Stimulated activated CD8-positive, alpha-beta memory T cell treated with anti-CD3 and anti-CD28 coated beads, Interleukin-4, amount 100 ng/mL, for 1 hour (primary cell): ENCODE measurements around the gene MEF2B.
"Not testable (repeated sequence)": the region's sequence is repeated elsewhere in the genome, so short reads cannot be mapped to it uniquely, and the experiment has no call there.

Experiments used
- DNase-seq, 2 donors: peaks; one replicate each; pipeline ENCODE4 v3.0.0-alpha.2; 2020; ENCODE audit warnings: low read depth in 2 of 2, low spot score in 1 of 2

MEF2B gene

GRCh38 chr19:19131989-19132388 lies 38.1 kb downstream of the MEF2B start:
- DNase-seq = no peak

DNA sequence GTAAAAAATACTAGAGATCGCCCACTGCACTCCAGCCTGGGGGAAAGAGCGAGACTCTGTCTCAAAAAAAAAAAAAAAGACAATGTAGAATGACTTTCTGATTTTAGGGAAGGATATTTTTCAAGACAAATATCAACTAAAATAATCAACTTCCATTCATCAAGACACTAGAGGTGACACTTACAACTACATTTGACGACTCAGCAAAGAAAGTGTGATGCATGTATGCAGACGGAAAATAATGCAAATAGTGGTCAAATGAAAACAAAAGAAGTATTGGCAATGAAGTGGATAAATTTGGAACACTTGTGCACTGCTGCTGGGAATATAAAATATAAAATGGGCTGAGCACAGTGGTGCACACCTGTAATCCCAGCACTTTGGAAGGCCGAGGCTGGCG lies 44.0 kb downstream of the MEF2B start:
- DNase-seq = no peak

DNA sequence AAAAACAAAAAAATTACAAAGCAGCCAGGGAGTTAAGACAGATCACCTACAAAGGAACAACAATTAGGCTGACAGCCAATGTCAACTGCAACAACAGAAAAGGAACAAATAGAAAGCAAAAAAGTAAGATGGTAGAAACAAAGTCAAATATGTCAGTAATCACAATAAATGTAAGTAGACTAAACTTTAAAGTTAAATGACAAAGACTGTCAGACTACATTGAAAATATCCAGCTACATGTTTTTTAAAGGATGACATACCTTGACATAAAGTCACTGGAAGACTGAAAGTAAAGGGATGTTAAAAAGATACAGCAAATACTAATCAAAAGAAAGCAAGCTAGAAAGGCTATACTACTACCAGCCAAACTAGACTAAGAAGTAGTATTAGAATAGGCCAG lies 46.7 kb downstream of the MEF2B start:
- DNase-seq = no peak

DNA sequence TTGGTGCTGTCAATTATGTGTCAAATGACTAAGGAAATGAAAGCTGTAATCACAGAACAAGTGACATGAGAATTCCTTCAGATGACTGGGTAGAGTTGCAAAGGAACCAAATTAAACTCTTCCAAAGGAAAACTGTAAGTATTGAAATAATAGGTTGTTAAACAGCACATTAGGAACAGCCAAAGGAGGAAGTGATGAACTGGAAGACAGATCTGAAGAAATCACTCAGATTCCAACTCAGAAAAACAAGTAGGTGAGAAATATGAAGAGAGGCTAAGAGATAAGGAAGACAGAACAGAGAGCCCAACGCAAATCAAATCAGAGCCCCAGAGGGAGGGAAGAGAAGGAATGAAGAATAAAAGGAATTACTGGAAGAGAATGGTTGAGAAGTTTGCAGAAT lies 47.2 kb downstream of the MEF2B start:
- DNase-seq = no peak

GRCh38 chr19:19121371-19121770 lies 48.7 kb downstream of the MEF2B start:
- DNase-seq = no peak

- DNase-seq = no peak
These were observed 49.5 kb downstream of the MEF2B start for GRCh38 chr19:19120308-19121231.

DNA sequence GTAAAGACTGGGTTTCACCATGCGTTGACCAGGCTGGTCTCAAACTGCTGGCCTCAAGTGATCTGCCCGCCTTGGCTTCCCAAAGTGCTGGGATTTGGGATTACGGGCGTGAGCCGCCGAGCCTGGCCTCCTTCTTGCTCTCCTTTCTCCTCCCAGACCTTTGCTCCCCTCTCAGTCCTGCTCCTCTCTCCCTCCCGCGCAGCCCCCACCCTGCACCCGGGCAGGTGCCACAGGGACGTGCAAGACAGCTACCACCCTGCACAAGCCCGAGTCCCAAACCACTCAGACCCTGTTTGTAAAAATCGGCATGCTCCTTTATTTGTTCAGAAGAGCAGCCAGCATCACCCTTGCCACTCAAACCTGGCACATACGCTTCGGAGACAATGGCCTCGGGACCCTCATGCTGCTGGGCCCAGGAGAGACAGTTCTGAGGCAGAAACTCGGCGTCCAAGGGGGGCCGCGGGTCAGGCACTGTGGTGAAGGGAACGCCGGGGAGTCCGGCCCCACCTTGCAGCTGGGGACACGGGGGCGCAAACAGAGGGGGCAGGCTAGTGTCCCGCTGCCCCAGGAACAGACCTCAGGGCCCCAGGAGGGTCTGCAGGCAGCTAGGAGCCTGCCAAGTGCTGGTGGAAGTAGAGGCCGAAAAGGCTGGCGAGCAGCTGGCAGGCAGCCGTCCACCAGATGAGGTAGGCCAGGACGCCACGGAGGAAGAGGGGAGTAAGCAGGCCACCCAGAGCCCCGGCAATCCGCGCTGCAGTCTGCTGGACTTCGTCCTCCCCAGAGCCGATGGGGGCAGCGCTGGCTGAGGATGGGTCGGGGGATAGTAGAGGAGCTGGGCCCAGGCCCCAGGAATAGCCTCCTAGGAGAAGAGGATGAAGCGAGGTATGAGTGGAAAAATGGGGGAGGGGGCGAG lies 50.5 kb downstream of the MEF2B start:
- DNase-seq = no peak

- no peak for DNase-seq
These were observed 54.1 kb downstream of the MEF2B start for GRCh38 chr19:19115954-19116353.

DNA sequence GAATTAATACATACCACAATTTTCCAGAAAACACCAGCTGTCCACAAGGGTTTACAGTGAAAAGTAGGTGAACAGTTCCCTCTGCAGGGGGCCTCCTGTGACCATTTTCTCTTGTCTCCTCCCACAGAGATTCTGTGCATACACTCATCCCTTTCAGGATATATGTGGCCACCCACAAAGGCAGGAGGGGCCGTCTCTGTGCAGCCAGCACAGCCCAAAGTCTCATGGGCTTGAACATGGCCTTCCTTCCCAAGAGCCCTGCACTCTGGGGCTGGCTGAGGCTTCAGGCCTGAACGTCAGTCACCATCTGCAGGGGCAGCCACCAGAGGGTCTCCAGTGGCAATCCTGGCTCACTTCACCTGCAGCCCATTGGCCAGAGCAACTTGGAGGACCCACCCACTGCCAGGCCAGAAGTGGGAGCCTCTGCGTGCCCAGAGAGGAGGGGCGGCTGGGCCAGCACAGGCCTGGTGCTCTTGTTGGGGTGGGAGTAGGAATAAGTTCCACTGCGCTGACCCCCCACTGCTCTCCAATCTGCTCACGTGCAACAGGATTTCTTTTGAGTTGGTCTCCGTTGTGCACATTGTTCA lies 56.9 kb downstream of the MEF2B start:
- DNase-seq = no peak

GRCh38 chr19:19111967-19112580 lies 58.0 kb downstream of the MEF2B start:
- DNase-seq = no peak

GRCh38 chr19:19111136-19111835 lies 58.8 kb downstream of the MEF2B start:
- no peak for DNase-seq

- DNase-seq = no peak
These were observed 59.5 kb downstream of the MEF2B start for GRCh38 chr19:19110410-19111135.

DNA sequence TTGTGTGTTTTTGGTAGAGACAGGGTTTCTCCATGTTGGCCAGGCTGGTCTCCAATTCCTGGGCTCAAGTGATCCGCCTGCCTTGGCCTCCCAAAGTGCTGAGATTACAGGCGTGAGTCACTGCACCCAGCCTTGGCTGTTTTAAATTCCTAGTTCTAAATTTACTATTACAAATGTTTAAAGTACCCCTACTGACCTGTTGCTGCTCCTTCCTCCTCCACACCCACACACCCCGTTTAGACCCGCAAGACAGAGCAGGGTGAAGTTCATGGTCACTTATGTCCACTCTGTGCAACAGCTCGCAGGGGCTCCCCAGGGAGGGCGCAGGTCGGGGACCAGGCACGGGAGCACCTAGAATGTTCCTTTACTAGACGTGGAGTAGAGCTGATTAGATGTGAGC lies 60.5 kb downstream of the MEF2B start:
- DNase-seq = no peak

- no peak for DNase-seq
These were observed 62.4 kb downstream of the MEF2B start for GRCh38 chr19:19107654-19108053.

DNA sequence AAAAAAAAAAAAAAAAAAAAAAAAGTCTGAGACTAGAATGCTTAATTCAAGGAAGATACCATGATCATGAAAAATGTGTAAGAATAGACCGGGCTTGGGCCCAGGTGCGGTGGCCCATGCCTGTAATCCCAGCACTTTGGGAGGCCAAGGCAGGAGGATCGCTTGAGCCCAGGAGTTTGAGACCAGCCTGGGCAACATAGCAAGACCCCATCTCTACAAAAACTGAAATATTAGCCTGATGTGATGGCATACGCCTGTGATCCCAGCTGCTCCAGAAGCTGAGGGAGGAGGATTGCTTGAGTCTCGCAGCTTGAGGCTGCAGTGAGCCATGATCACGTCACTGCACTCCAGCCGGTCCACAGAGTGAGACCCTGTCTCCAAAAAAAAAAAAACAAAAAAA lies 63.1 kb downstream of the MEF2B start:
- DNase-seq = not testable (repeated sequence)

GRCh38 chr19:19106056-19106551 lies 64.0 kb downstream of the MEF2B start:
- DNase-seq = no peak

DNA sequence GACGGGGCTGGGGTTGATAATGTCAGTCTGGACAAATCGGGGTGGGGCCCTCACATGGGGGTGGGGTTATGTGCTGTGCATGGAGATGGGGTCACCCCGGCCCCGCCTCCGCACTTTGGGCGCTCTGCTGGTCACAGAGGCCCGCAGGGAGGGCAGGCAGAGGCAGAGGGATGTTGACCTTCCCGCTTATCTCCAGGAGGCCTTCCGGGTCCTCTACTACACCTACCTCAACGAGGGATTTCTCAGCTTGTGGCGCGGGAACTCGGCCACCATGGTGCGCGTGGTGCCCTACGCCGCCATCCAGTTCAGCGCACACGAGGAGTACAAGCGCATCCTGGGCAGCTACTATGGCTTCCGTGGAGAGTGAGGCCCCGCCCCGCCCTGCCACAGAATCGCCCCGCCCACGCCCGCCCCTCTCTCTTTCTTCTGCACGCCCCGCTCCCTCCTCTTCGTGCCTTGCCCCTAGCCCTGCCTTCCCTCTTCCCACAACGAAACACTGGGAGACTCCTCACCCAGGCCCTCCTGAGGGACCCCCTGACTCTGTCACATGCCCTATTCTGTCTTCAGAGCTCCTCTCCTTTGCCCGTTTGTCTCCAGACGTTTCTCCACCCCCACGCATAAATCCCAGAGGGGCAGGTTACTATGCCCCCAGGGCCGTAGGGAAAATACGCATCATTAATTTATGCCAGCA lies 64.6 kb downstream of the MEF2B start:
- no peak for DNase-seq

- no peak for DNase-seq
These were observed 66.9 kb downstream of the MEF2B start for GRCh38 chr19:19103167-19103566.

- DNase-seq = not testable (repeated sequence)
These were observed 67.5 kb downstream of the MEF2B start for GRCh38 chr19:19102566-19102965.
